NCI-H1105 treated with DMSO at 0.1 percent for 48 hours (cell line): ENCODE measurements around the gene ZNF33A.
"Not testable (repeated sequence)": the region's sequence is repeated elsewhere in the genome, so short reads cannot be mapped to it uniquely, and the experiment has no call there.

Source experiments
- DNase-seq: peaks from one replicate; lab custom pipeline; 2025; lab: John Stamatoyannopoulos, UW

ZNF33A gene

GRCh38 chr10:38010119-38010903 lies at the start of gene ZNF33A:
Gene ZNF33A, plus strand, starts transcription at chr10:38010675. Its CDS starts 1,667 bp downstream, at chr10:38012342.
- DNase-seq, result peak; percentile 83

DNA sequence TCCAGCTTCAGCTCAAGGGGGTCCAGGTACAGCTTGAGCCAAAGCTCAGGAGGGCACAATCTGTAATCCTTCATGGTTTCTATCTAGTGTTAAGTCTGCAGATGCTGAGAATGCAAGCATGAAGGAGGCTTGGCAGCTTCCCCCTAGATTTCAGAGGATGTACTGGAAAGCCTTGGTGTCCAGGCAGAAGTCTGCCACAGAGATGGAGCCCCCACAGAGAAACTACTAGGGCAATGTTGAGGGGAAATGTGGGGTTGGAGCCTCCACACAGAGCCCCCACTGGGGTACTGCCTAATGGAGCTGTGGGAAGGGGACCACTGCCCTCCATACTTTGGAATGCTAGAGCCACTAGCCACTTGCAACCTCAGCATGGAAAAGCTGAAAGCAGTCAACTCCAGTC lies 45.5 kb upstream of the ZNF33A start:
- no peak for DNase-seq

DNA sequence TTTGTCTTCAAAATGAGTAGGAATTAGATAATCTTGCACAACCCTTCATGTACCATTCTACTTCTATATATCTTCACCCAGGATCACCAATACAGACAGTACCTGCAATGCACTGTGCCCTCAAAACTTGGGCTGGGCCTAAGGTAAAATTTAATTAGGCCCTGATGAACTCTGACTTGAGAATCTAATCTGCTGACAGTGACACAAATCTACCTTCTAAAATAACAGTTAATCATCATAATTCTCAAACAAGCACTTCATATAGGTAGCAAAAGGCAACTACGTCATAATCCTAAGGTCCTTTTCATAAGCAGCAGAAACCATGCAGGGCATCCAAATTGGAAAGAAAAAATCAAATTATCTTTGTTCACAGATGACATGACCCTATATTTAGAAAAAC lies 38.1 kb upstream of the ZNF33A start:
- DNase-seq, result no peak

DNA sequence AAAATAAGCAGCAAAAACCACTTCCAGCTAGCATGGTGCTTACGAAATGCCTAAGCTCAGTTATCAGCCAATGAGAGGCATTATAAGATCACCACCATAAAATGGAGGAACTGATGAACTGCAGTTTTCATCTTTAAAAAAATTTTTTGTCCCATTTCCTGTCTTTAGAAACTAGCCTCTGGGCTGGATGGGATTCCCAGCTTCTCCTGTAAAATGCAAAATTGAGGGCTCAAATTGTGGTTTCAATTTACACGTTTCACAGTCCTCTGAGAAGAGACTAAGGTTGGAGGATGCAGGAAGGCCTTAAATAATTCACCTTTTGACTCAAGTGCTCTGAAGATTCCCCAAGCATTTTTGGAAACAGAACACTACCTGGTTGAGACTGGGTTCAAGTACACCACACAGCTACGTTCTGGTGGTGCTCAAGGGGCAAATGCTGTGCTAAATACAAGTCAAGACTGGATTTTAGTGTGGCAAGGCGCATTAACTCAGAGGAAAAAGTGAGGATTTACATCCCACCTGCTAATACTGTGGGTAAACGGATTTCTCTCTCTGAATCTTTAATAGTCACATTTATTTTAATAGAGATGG lies 35.0 kb upstream of the ZNF33A start:
- peak; percentile 32 for DNase-seq

DNA sequence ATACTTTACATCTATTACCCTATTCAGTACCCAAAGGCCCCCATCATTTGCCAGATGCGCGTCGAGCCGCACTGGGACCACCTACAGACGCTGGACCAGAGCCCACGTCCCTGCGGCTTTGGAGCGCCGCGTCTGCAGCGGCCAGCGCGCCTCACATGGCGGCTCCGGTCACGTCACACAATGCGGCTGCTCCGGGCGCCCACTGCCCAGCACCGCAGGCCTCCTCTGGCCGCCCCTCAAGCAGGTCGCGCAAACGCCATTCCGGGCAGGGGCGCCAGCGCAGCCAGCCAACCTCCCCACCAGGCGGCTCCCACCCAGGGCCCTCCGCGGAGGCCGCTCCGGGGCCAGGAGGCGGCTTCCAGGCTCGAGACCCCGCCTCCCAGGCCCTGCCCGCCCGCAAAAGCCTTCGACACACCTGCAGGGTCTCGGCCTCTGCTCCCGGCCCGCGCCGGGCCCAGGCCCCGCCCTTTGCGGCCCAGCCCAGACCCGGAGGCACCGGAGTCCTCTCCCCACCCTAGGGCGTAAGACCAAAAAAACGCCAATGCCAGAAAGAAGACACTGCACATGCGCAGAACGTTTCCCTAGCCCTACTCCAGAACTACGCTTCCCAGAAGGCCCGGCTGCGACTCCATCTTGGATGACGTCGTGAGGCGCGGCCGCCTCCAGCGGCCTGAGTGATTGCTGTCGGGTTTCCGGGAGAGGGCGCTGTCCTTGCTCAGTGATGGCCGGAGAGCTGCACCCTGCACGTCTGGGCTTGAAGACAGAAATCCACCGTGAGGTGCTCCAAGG lies 34.2 kb upstream of the ZNF33A start, which contains the start of gene ZNF25:
Gene ZNF25 (minus strand): TSS at position 557 of the 789 bp plus-strand sequence. CDS start 4,925 bp downstream, outside the sequence.
- peak; percentile 94 for DNase-seq

DNA sequence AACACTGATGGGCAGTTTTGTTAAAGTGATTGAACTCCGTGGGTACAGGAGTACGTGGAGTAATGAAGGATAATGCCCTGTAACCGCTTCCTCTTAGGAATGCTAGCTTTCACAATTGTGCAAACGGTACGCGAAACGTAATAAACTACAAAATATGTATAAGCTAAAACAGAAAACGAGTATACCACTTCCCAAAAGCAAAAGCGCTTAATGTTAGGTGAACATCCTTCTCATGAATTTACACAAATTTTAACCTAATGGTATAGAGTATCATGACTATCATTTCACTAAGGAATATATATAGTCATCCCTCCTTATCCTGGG lies 33.6 kb upstream of the ZNF33A start:
- DNase-seq, result no peak

GRCh38 chr10:37991655-37992054 lies 18.8 kb upstream of the ZNF33A start:
- DNase-seq, result no peak

GRCh38 chr10:37992083-37992482 lies 18.4 kb upstream of the ZNF33A start:
- DNase-seq, result no peak

DNA sequence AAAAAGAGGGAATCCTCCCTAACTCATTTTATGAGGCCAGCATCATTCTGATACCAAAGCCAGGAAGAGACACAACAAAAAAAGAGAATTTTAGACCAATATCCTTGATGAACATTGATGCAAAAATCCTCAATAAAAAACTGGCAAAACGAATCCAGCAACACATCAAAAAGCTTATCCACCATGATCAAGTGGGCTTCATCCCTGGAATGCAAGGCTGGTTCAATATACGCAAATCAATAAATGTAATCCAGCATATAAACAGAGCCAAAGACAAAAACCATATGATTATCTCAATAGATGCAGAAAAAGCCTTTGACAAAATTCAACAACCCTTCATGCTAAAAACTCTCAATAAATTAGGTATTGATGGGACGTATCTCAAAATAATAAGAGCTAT lies 11.6 kb upstream of the ZNF33A start:
- not testable (repeated sequence) for DNase-seq

GRCh38 chr10:38000474-38000873 lies 10.0 kb upstream of the ZNF33A start:
- DNase-seq, result not testable (repeated sequence)

- no peak for DNase-seq
Observed at GRCh38 chr10:38003026-38003425, 7.4 kb upstream of the ZNF33A start.

GRCh38 chr10:38003588-38003987 lies 6.9 kb upstream of the ZNF33A start:
- DNase-seq, result no peak

DNA sequence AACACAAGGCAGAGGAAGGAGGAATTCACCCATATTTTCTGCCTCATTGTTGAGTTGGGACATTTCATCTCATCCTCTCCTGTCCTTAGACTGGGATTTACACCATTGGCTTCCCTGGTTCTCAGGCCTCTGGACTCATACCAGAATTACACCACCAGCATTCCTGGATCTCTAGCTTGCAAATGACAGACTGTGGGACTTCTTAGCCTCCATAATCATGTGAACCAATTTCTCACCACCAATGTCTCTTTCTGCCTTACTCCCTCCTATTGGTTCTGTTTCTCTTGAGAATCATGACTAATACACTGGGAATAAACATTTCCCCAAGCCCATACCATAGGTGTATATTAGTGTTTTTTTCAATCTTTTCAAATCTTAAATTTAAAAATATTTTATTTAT lies 2.9 kb upstream of the ZNF33A start:
- DNase-seq, result no peak

DNA sequence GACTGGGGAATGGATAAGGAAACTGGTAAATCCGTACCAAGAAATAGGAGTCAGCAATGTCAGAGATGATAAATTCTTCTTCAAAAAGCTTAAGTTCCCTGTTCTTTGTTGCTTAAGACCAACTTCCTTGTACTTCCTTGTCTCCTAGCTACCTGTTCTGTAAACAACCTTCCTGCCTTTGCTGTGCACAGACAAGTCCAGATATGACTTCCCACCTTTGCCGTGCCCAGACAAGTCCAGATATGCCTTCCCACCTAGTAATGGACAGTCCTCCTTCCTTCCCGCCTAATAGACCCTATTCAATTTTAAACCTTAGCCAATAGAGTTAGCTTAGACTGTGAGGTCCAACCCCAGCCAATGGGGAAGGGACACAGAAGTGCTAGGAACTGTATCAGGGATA lies 2.5 kb upstream of the ZNF33A start:
- no peak for DNase-seq

DNA sequence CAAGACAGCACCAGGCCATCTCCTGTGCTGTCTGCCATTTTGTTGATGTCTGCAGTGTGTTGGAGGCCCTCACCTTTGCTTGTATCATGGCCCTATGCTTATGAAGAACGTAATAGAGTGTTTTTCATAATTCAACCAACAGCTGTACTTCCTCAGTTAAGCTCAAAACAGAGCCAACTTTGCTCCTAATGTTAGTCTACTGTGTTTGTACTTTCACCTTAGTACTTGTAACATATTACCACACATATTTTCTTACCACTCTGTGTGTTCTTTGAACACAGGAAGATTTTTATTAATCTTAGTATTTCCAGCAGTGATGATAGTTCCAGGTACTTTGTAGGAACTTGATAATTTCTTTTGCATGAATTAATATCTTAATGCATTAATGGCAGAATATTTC lies 5.9 kb downstream of the ZNF33A start:
- DNase-seq, result no peak

DNA sequence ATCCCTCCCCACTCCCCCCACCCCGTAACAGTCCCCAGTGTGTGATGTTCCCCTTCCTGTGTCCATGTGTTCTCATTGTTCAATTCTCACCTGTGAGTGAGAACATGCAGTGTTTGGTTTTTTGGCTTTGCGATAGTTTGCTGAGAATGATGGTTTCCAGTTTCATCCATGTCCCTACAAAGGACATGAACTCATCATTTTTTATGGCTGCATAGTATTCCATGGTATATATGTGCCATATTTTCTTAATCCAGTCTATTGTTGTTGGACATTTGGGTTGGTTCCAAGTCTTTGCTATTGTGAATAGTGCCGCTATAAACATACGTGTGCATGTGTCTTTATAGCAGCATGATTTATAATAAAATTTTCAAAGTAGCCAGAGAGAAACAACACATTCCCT lies 8.6 kb downstream of the ZNF33A start:
- not testable (repeated sequence) for DNase-seq

DNA sequence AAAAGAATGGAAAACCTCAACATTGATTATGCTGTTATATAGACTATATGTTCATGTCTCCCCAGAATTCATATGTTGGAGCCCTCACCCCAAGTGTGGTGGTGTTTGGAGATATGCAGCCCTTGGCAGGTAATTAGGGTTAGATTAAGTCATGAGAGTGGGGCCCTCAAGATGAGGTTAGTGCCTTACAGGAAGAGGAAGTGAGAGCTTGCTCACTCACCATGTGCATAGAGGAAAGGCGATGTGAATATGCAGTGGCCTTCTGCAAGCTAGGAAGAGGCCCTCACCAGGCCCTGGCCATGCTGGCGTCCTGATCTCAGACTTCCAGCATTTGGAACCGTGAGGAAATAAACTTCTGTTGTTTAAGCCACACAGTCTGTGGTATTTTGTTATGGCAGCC lies 14.8 kb downstream of the ZNF33A start:
- no peak for DNase-seq

DNA sequence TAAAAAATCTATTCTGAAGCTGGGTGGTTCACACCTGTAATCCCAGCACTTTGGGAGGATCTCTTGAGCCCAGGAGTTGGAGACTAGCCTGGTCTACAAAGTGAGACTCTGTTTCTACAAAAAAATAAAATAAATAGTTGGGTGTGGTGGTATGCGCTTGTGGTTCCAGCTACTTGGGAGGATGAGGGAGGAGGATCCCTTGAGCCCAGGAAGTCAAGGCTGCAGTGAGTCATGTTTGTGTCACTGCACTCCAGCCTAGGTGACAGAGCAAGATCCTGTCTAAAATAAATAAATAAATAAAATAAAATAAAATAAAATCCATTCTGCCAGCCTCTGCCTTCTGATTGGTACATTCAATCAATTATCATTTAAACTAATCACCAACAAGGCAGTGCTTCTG lies 17.5 kb downstream of the ZNF33A start:
- DNase-seq, result no peak

GRCh38 chr10:38032886-38033285 lies 22.4 kb downstream of the ZNF33A start:
- no peak for DNase-seq

DNA sequence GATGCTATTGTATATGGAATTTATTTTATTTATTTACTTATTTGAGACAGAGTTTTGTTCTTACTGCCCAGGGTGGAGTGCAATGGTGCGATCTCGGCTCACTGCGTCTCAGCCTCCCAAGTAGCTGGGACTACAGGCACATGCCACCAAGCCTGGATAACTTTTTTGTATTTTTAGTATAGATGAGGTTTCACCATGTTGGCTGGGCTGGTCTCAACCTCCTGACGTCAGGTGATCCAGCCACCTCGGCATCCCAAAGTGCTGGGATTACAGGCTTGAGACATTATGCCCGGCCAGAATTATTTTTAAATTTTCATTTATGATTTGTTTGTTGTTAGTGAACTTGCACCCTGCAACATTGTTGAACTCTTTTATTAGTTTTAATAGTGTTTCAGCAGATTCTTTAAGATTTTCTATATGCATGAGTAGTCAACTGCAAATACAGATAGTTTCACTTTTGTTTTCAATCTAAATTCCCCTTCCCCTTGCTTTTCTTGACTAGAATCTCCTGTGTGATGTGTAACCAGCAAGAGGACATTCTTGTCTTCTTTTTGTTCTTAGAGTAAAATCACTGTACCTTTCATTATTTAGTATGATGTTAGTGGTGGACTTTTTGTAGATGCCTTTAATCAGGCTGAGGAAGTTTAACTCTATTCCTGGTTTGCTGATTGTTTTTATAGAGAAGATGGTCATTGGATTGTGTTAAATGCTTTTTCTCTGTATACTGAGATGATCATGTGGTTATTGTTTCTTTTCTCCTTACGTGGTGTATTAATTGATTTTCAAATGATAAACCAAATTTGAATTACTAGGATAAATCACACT lies 27.8 kb downstream of the ZNF33A start:
- no peak for DNase-seq

DNA sequence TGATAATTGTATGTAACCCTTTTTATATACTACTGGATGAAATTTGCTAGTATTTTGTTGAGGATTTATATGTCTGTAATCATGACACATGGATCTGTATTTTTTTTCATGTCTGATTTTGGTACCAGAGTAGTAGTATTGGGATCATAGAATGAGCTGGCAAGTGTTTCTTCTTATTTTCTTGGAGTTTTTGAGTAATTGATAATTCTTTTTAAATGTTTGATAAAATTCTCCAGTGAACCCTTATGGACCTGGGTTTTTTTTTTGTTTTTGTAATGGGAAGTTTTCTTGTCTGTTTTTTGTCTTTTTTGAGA lies 28.4 kb downstream of the ZNF33A start:
- DNase-seq, result no peak

DNA sequence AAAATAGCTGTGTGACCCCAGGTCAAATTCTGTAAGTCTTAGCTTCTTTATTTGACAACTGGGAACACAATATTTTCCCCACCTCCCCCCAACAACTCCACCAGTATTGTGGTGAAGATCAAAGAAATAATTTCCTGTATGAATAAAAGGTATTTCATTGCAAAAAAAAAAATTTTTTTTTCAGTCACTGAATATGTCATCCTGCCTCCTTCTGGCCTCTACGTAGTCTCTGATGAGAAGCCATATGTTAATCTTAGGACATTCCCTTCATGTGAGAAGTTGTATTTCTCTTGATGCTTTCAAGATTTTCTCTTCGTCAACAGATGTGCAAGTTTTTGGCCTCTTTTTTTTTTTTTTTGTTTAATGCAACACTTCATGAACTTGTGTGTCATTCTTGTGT lies 33.0 kb downstream of the ZNF33A start:
- DNase-seq, result no peak
